CD4-positive, alpha-beta T cell treated with Interleukin-2 at 100 ng/mL for 4 hours (primary cell): ENCODE measurements around the gene EMC6.

ENCODE experiments used
- DNase-seq: peaks from one replicate; pipeline ENCODE4 v3.0.0-alpha.2; 2020; ENCODE audit warnings: low spot score

Gene EMC6

DNA sequence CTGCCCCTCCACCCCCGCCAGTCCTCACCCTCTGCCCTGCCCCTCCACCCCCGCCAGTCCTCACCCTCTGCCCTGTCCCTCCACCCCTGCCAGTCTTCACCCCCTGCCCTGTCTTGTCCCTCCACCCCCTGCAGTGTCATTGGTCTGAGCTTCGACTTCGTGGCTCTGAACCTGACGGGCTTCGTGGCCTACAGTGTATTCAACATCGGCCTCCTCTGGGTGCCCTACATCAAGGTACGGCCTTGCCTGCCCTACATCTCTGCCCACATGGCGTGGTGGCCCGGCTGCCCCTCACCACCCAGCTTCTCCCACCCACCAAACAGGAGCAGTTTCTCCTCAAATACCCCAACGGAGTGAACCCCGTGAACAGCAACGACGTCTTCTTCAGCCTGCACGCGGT, 12.3 kb upstream of the EMC6 start:
- no peak for DNase-seq

GRCh38 chr17:3656755-3657587, 11.6 kb upstream of the EMC6 start:
- no peak for DNase-seq

DNA sequence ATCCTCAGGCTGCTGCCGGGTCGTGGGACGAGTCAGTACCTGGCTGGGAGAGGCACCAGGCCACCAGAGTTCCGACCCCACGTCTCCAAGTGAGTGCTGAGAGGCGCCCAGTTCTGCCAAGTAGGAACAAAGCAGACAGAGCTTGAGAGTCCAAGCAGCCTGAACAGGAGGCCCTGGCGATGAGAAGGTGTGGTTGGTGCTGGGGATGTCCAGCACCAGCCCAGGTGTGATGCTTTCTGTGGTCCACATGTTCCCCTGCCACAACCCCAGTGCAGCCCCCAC, 11.1 kb upstream of the EMC6 start:
- DNase-seq, result no peak

- DNase-seq, result no peak
Observed at GRCh38 chr17:3657874-3658783, 10.5 kb upstream of the EMC6 start.

DNA sequence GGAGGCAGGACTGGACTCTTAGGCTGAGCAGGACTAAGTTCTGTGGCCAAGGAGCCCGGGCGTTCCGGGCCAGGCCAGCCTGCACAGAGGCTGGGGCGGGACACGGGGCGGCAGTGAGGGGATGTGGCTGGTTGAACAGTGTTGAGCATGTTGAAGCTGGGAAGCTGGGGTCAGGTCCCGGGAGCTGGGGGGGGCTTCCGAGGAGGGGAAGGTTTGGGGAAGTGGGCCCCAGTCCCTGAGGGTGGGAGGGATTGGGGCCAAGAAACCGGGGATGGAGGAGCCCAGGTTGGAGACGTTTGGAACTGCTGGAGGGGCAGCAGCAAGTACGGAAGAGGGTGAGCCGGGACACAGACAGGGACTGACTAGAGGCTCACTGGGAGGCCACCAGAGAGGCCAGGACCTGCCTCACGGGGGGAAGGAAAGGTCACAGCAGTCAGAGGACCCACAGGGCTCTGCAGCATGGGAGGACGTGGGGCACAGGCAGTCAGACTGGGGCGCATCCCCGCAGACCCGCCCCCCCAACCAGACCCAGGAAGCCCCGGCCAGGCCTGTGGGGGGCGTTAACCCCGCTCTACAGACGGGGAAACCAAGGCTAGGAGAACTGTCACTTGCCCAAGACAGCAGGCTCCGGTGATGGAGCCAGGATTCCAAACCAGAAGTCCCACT, 9.7 kb upstream of the EMC6 start:
- no peak for DNase-seq

DNA sequence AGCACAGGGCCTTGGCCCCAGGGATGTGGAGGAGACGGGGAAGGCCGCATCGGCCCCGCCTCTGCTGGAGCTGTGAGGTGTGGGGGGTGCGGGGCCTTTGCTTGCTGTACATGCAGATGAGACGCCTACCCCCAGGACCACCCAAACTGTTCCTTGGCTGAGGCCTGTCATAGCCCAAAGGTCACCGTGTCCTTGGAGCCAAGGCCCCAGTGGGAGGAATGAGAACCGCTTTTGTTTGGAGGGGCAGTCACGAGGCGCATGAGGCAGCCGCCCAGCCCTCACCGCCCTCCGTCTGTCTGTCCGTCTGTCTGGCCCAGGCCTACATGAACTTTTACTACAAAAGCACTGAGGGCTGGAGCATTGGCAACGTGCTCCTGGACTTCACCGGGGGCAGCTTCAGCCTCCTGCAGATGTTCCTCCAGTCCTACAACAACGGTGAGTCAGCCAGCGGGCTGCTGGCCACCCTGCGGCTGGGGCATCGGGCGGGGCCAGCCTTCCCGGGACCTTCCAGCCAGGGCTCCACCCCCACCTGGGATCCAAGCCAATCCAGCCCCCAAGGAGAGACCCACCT, 9.0 kb upstream of the EMC6 start:
- no peak for DNase-seq

DNA sequence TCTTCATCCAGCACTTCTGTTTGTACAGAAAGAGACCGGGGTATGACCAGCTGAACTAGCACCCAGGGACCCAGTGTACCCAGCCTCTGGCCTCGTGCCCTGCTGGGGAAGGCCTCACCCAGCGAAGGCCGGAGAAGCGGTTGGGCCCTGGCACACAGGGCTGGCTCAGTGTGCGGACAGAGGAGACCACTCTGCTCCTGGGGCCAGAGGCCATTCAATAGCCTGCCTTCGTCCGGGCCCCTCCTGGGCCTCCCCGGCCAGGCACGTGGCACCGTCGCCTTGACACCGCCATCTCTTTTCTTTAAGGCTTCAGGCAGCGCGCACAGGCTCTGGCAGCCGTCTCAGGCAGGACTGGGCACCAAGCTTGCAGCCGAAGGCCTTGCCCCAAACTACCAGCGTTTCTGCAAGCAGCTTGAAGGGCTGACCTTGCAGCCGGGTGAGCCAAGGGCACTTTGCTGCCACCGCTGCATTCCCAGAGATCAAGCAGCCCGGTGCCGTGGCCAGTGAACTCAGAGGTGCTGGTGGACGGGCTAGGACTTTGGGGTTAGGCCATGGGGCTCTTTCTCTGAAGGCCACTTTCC, 8.2 kb upstream of the EMC6 start:
- DNase-seq, result no peak

DNA sequence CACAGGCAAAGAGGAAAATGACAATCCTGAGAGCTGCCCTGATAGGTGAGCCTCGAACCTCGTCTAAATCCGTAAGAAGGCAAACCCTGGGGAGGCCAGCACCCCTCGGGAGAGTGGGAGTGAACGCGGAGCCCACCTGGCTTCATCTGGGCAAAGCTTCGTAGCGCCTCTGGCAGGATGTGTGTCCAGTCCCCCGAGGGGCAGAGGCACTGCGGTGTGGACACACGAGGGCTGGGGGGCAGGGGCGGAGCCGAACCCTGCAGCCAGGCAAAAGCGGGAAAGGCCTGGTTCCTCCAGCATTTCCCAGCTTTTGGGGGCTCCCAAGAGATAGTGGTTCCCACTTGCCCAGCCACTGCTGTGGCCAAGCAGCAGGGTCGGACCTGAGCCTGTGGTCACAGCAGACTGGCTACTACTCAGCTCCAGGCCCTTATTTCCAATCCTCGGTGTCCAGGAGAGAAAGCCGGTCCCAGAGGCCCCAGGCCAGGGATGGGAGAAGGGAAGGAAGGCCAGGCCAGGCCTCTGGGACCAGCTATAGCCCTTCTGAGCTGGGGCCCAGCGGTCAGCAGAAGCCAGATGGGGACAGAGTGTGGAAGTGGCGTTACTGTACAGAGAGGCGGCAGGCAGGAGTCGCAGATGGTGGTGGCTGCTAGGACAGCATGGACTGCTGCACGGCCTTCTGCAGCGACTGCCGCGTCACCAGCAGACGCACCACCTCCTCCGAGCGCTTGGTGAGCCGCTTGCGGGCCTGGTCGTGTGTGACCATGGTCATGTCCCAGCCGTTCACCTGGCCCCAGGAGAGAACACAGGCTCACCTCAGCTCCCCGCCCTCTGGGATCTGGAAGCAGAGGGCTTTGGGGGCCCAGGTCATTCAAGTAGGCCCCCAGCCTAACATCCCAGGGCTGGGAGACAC, 5.3 kb upstream of the EMC6 start:
- no peak for DNase-seq

DNA sequence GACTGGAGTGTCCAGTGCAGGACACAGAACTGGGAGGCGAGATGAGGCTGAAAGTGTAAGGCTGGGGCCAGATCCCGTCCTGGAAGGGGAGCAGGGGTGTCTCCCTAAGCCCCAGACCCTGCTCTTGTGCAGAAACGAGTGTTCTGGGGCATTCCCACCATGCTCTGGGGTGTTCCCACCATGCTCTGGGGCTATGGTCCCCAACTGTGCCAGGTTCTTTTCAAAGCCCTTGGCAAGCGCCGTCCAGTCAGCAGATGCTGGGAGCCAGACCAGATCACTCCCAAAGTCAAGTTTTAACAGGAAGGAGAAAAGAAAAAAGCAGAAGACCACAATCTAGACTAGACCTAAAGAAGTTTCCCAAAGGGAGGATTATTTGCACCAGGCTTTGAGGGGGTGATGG, 2.8 kb upstream of the EMC6 start:
- no peak for DNase-seq

- no peak for DNase-seq
Observed at GRCh38 chr17:3666516-3666915, 2.1 kb upstream of the EMC6 start.

GRCh38 chr17:3667366-3668278, 990 bp upstream of the EMC6 start:
- DNase-seq, result no peak

GRCh38 chr17:3669085-3669347, 404 bp downstream of the EMC6 start:
- DNase-seq, result no peak

DNA sequence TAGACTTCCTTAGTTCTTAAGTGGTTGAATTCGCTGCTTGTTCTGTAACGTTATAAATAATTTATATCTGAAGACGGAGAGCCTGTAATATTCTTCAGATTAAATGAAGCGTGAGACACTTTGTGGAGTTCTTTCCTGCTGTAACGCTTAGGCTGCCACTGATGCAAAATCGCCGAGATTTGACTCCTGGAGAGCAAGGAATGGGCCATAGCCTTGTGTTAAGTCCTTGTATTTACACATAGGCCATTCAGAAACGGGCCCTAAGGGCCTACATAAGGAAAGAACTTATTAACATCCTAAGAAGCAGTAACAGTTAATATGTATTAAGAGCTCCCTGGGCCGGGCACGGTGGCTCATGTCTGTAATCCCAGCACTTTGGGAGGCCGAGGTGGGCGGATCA, 936 bp downstream of the EMC6 start:
- no peak for DNase-seq

- no peak for DNase-seq
Observed at GRCh38 chr17:3672571-3672970, 4.0 kb downstream of the EMC6 start.

DNA sequence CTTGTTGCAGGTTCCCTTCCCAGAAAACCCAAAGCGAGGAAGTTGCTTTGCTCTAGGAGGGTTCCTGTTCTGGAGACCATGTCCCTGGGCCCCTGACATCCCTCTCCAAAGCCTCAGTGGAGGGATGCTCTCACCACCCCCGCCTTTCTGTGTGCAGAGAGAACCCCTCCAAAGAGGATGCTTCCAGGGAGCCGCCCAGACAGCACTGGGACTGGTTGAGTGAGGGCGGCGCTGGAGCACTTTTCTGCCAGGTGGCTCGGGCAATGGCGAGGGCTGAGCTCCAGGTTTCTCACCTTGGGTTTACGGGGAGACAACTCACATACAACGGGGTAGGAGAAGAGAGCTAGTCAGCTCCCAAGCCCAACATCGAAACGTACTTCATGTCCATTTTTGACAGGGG, 7.3 kb downstream of the EMC6 start:
- DNase-seq, result no peak

DNA sequence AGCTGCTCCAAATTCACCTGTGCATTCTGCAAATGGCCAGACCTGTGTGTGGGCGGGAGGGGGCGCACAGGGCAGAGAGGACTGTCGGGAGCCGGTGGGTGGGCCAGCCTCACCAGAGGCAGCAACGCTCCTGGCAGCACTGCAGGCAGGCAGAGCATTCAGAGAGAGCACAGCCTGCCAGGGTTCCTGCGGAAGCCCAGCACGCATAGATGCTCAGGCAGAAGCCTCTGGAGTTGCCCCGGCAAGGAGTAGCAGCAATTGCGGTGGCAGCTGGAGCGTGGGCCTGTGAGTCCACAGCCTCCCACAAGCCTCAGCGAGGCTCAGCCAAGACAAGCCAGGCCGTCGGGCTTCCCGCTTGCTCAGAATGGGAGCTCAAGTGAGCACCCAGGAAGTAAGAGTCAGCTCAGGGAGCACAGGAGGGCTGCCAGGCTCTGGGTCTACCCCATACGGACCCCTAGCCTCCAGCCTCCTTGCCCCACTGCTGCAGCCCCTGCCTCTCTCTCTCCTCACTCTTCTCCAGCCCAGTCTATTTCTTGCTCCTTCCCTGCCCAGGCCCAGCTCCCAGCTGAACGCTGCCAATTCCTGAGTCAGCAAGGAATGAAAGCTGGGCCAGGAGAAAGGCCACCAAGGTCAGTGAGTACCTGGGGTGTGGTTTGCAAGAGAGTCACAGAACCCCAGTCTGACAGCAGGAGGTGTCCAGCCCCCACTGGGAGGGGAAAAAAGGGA, 9.6 kb downstream of the EMC6 start:
- DNase-seq, result no peak

DNA sequence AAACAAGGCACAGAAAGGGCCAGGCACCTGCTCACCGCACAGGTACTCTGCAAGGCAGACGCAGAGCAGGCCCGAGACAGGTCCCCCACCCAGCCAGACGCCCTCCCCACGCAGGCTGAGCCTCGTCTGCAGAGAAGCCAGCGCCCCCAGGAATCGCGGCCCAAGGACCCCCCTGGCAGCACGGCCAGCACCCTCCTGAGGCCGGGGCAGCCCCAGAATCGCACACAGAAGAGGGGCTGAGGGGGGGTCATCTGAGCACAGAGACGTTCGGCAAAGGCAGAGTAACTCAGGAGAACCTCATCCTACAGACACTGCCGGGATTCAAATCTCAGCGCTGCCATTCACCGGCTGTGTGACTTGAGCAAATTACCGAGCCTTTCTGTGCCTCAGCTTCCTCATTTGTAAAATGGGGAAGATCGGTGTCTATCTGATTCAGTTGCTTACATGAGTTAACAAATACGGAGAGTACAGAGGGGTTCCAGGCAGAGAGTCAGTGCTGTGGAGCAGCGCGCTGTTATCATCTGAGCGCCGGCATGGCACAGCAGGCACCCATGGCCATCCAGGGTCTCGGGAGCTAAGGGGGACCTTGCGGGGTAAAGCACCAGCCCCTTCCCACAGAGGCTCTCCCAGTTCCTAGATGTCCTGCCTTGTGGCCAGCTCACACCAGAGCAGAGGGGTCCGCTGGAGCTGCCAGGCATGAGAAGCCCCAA, 10.4 kb downstream of the EMC6 start:
- DNase-seq, result no peak

- DNase-seq, result no peak
Observed at GRCh38 chr17:3679531-3680126, 11.0 kb downstream of the EMC6 start.

GRCh38 chr17:3681057-3681456, 12.4 kb downstream of the EMC6 start:
- no peak for DNase-seq
